H1 (cell line): ENCODE data around the gene NLRP1. TPM values are rescaled to one million over a fixed set of nuclear protein-coding genes. Genes with fewer than 3 reads are reported as not detected.

Source experiments
- CHD1 ChIP-seq: IDR thresholded peaks from 2 replicates; pipeline ENCODE4 v1.6.1; 2012; ENCODE audit warnings: low read depth, low read length, improper control_type of control experiment
- GTF2F1 ChIP-seq: IDR thresholded peaks from 2 replicates; pipeline ENCODE4 v1.6.1; 2012; ENCODE audit warnings: low read depth, low read length, improper control_type of control experiment, borderline replicate concordance
- POLR2AphosphoS5 ChIP-seq: IDR thresholded peaks from 2 replicates; pipeline ENCODE4 v1.6.1; 2011; ENCODE audit warnings: low read depth, low read length
- TCF12 ChIP-seq: IDR thresholded peaks from 2 replicates; pipeline ENCODE4 v1.6.1; 2011; ENCODE audit warnings: low read depth, mild to moderate bottlenecking, low read length
- YY1 ChIP-seq: IDR thresholded peaks from 2 replicates; pipeline ENCODE4 v1.6.1; 2011; ENCODE audit warnings: low read depth, mild to moderate bottlenecking, low read length
- ZNF274 ChIP-seq: IDR thresholded peaks from 2 replicates; pipeline ENCODE4 v1.7.0; 2012; ENCODE audit warnings: low read length, borderline replicate concordance; ENCODE audit errors: extremely low read depth
- polyA plus RNA-seq, 7 experiments: library from polyadenylated mRNA; depleted of rRNA in 3 of 7; stranded (reverse) in 5 of 7; unstranded in 2 of 7; fragments of >200 nt in 5 of 7; fragments of 200-250 nt in 2 of 7; gene quantifications; 1 replicate in 5 of 7; 2 replicates in 1 of 7; 4 replicates in 1 of 7; pipeline versions ENCODE4 v1.2.1 to v1.2.3, GENCODE V29; 2011 to 2013; ENCODE audit warnings: missing spikeins in 2 of 7, mixed read lengths in 2 of 7
- total RNA-seq: library from RNA; stranded (reverse); fragmentation: NEBNext Ultra II Directional; extraction: Animal tissue kit (Norgen Biotek cat#: 25700); gene quantifications from 2 replicates; pipeline ENCODE4 v1.2.1, GENCODE V29; 2021
- TF ChIP-seq, protein P1 (sequence below), 3 experiments: IDR thresholded peaks; 1 replicate in 2 of 3; 2 replicates in 1 of 3; pipeline versions ENCODE4 v1.5.1 to v1.6.1; 2011; ENCODE audit warnings: low read length in 3 of 3, mild to moderate bottlenecking in 3 of 3, inconsistent platforms in 2 of 3, low read depth in 1 of 3, moderate library complexity in 1 of 3; ENCODE audit not compliant: insufficient read depth in 1 of 3; ENCODE audit errors: control extremely low read depth in 1 of 3

Gene NLRP1
- total and polyA plus RNA-seq, 2 of the 8 experiments (the other 6 are each of a cell fraction or from before 2014, with no cell fraction given) = 8.6 to 10.4 TPM

DNA sequence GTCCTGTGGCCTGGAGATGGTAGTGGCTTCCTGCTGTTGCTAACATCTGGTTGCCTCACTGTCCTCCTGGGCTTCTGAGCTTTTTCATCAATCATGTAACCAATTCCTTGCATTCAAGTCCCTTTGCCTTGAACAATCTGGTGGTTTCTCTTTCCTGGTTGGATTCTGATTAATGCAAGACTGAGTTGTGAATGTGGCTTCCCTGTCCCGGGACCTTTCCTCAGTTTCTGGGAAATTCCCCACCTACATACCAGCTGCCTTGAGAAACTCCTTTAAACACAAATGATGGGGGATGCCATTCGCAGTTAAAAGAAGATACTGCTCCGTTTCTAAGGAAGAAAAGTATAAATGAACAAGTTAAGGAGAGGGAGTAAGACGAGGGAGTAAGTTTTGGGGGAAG, 39.9 kb upstream of the NLRP1 start (continued):
- TF ChIP-seq CHD1 (no peak), POLR2AphosphoS5 (no peak), ZNF274 (no peak), GTF2F1 (no peak), TCF12 (no peak), YY1 (no peak)
- TF ChIP-seq, protein P1, sequence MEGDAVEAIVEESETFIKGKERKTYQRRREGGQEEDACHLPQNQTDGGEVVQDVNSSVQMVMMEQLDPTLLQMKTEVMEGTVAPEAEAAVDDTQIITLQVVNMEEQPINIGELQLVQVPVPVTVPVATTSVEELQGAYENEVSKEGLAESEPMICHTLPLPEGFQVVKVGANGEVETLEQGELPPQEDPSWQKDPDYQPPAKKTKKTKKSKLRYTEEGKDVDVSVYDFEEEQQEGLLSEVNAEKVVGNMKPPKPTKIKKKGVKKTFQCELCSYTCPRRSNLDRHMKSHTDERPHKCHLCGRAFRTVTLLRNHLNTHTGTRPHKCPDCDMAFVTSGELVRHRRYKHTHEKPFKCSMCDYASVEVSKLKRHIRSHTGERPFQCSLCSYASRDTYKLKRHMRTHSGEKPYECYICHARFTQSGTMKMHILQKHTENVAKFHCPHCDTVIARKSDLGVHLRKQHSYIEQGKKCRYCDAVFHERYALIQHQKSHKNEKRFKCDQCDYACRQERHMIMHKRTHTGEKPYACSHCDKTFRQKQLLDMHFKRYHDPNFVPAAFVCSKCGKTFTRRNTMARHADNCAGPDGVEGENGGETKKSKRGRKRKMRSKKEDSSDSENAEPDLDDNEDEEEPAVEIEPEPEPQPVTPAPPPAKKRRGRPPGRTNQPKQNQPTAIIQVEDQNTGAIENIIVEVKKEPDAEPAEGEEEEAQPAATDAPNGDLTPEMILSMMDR (IDR thresholded peaks at IDR 0.05; ENCODE audit: control extremely low read depth in 1 of 3, insufficient read depth in 1 of 3, low read depth in 1 of 3, low read length in 3 of 3) = no peak
